GM12878 (cell line): ENCODE results near the gene TRAK2. TPM values are rescaled to one million over a fixed set of nuclear protein-coding genes. Genes with fewer than 3 reads are reported as not detected.

Experiments used
- ATAC-seq: fragments of 200-7000 bp; cut with Tn5 transposase; 3 replicates; pipeline ENCODE4 v1.9.1; 2020; ENCODE audit warnings: mild to moderate bottlenecking, moderate library complexity
- BruUV-seq: library from RNA; stranded (reverse); fragments of 400-500 nt; replicated peaks from 2 replicates; lab custom pipeline; 2021; lab: Mats Ljungman, UMichigan
- CTCF ChIA-PET: fragments of 300-600 bp; sonication (Branson Sonifier 250); formaldehyde crosslinking; extraction: SDS; loops from one replicate; lab custom pipeline; 2021; ENCODE audit warnings: inconsistent platforms; lab: Yijun Ruan, JAX
- POLR2A ChIA-PET: fragments of 350-600 bp; formaldehyde crosslinking; extraction: SDS; loops from one replicate; lab custom pipeline; 2021; ENCODE audit warnings: inconsistent platforms; lab: Charles Lee
- RAD21 ChIA-PET: fragments of 300-600 bp; sonication (Branson Sonifier 250); formaldehyde crosslinking; loops from one replicate; lab custom pipeline; 2023; ENCODE audit warnings: antibody characterized with exemption; ENCODE audit not compliant: unreplicated experiment; lab: Charles Lee
- SMC1A ChIA-PET: fragments of 300-600 bp; sonication (Branson Sonifier 250); formaldehyde crosslinking; loops from one replicate; lab custom pipeline; 2023; ENCODE audit not compliant: unreplicated experiment, uncharacterized antibody; lab: Charles Lee
- DNase-seq: peaks from one replicate; pipeline ENCODE4 v3.0.0-alpha.2; 2011; ENCODE audit warnings: low read depth, low spot score
- FAIRE-seq: peaks from 3 replicates; lab custom pipeline; 2011; peaks lifted over from hg19 to GRCh38; lab: Jason Lieb, UNC
- H2AFZ ChIP-seq: 2 replicates; pipeline ENCODE4 v1.6.0; 2011; ENCODE audit warnings: low read depth, low read length, control low read depth; ENCODE audit not compliant: control insufficient read depth
- H3K27ac ChIP-seq: 2 replicates; pipeline ENCODE4 v1.5.1; 2011; ENCODE audit warnings: control low read depth; ENCODE audit not compliant: control insufficient read depth, insufficient read depth
- H3K27me3 ChIP-seq, 2 experiments: replicated peaks in 1 of 2; 2 replicates each; pipeline versions ENCODE4 v1.6.0 to v1.6.1; 2011; ENCODE audit warnings: low read length in 1 of 2; ENCODE audit not compliant: control insufficient read depth in 2 of 2, insufficient read depth in 2 of 2
- H3K36me3 ChIP-seq, 2 experiments: 2 replicates each; pipeline ENCODE4 v1.5.1; 2011; ENCODE audit warnings: low read length in 1 of 2; ENCODE audit not compliant: control insufficient read depth in 2 of 2, insufficient read depth in 2 of 2
- H3K4me1 ChIP-seq: 2 replicates; pipeline ENCODE4 v1.6.1; 2011; ENCODE audit warnings: mild to moderate bottlenecking, low read length, moderate library complexity, mixed read lengths; ENCODE audit not compliant: control insufficient read depth, insufficient read depth
- H3K4me2 ChIP-seq: 2 replicates; pipeline ENCODE4 v1.6.0; 2011; ENCODE audit warnings: control low read depth; ENCODE audit not compliant: control insufficient read depth, insufficient read depth
- H3K4me3 ChIP-seq: fragments of 200-600 bp; sonication (generic); 2 replicates; pipeline ENCODE4 v1.5.1; 2016
- H3K79me2 ChIP-seq: 2 replicates; pipeline ENCODE4 v1.6.0; 2011; ENCODE audit warnings: low read length; ENCODE audit not compliant: control insufficient read depth, insufficient read depth
- H3K9ac ChIP-seq: 2 replicates; pipeline ENCODE4 v1.8.0; 2011; ENCODE audit warnings: low read length, control low read depth, mixed read lengths; ENCODE audit not compliant: control insufficient read depth, insufficient read depth
- H3K9me3 ChIP-seq: replicated peaks from 3 replicates; pipeline ENCODE4 v1.5.1; 2011; ENCODE audit warnings: mild to moderate bottlenecking, low read length; ENCODE audit not compliant: control insufficient read depth, insufficient read depth
- H4K20me1 ChIP-seq: 2 replicates; pipeline ENCODE4 v1.6.0; 2011; ENCODE audit not compliant: control insufficient read depth, insufficient read depth
- BACH1 ChIP-seq: fragments of 450-650 bp; IDR thresholded peaks from 2 replicates; pipeline ENCODE4 v1.6.1; 2017; ENCODE audit warnings: mild to moderate bottlenecking, borderline replicate concordance
- CHD1 ChIP-seq: IDR thresholded peaks from 2 replicates; pipeline ENCODE4 v1.6.1; 2012; ENCODE audit warnings: low read depth, low read length, improper control_type of control experiment
- CREB1 ChIP-seq: IDR thresholded peaks from 2 replicates; pipeline ENCODE4 v1.6.1; 2012; ENCODE audit warnings: low read depth, mild to moderate bottlenecking, inconsistent platforms
- EP300 ChIP-seq, 2 experiments: fragments of 150-350 bp in 1 of 2; IDR thresholded peaks; 2 replicates each; pipeline ENCODE4 v1.6.1; 2011 to 2012; ENCODE audit warnings: low read depth in 2 of 2, low read length in 2 of 2, borderline replicate concordance in 1 of 2, improper control_type of control experiment in 1 of 2, inconsistent platforms in 1 of 2; ENCODE audit not compliant: control insufficient read depth in 1 of 2
- FOXK2 ChIP-seq: fragments of 450-650 bp; IDR thresholded peaks from 2 replicates; pipeline ENCODE4 v1.6.1; 2017; ENCODE audit warnings: mild to moderate bottlenecking, moderate library complexity
- FOXM1 ChIP-seq: IDR thresholded peaks from 2 replicates; pipeline ENCODE4 v1.6.1; 2012; ENCODE audit warnings: low read depth, mild to moderate bottlenecking, inconsistent platforms, low read length, moderate library complexity
- HDAC6 ChIP-seq: fragments of 200-600 bp; sonication (generic); IDR thresholded peaks from one replicate; pipeline ENCODE4 v1.8.0; 2017; ENCODE audit warnings: antibody characterized with exemption; ENCODE audit not compliant: unreplicated experiment
- IKZF1 ChIP-seq: fragments of 450-650 bp; conservative IDR thresholded peaks from 2 replicates; pipeline ENCODE4 v1.6.1; 2017; ENCODE audit warnings: antibody characterized with exemption, mild to moderate bottlenecking
- LARP7 ChIP-seq: fragments of 450-650 bp; IDR thresholded peaks from 2 replicates; pipeline ENCODE4 v1.6.1; 2017; ENCODE audit warnings: mild to moderate bottlenecking
- MYC ChIP-seq: IDR thresholded peaks from 2 replicates; pipeline ENCODE4 v1.6.1; 2011; ENCODE audit warnings: mild to moderate bottlenecking, low read length, moderate library complexity, inconsistent platforms; ENCODE audit not compliant: insufficient read depth, insufficient replicate concordance, insufficient read length, severe bottlenecking
- NFIC ChIP-seq: IDR thresholded peaks from 2 replicates; pipeline ENCODE4 v1.6.1; 2012; ENCODE audit warnings: low read depth, mild to moderate bottlenecking, inconsistent platforms, low read length, moderate library complexity
- PML ChIP-seq: IDR thresholded peaks from 2 replicates; pipeline ENCODE4 v1.6.1; 2012; ENCODE audit warnings: low read length, inconsistent platforms
- RAD51 ChIP-seq: fragments of 450-650 bp; IDR thresholded peaks from 2 replicates; pipeline ENCODE4 v1.6.1; 2016; ENCODE audit warnings: moderate library complexity, mild to moderate bottlenecking, inconsistent platforms
- SMAD5 ChIP-seq: IDR thresholded peaks from 2 replicates; pipeline ENCODE4 v1.6.1; 2016; ENCODE audit warnings: antibody characterized with exemption, low read depth
- SMARCA5 ChIP-seq: fragments of 450-650 bp; IDR thresholded peaks from 2 replicates; pipeline ENCODE4 v1.6.1; 2017; ENCODE audit warnings: mild to moderate bottlenecking
- TCF3 ChIP-seq: IDR thresholded peaks from 2 replicates; pipeline ENCODE4 v1.6.1; 2012; ENCODE audit warnings: low read depth, mild to moderate bottlenecking, low read length, borderline replicate concordance; ENCODE audit not compliant: insufficient read depth
- TCF7 ChIP-seq: IDR thresholded peaks from 2 replicates; pipeline ENCODE4 v1.6.1; 2014; ENCODE audit warnings: antibody characterized with exemption, borderline replicate concordance
- ZBTB4 ChIP-seq: fragments of 450-650 bp; formaldehyde crosslinking; IDR thresholded peaks from 2 replicates; pipeline ENCODE4 v1.4.0; 2022; ENCODE audit warnings: mild to moderate bottlenecking, moderate library complexity
- ZBTB40 ChIP-seq: fragments of 450-650 bp; IDR thresholded peaks from 2 replicates; pipeline ENCODE4 v1.6.1; 2016; ENCODE audit warnings: mild to moderate bottlenecking, moderate library complexity, borderline replicate concordance
- WGBS: methylation state at CpG from one replicate; pipeline ENCODE4 v1.1.6; 2016; ENCODE audit warnings: low lambda C conversion rate; ENCODE audit not compliant: insufficient replicate concordance, insufficient coverage; ENCODE audit errors: missing lambda C conversion rate; 5-methylcytosine and 5-hydroxymethylcytosine counted together
- in situ Hi-C: fragments of 300-500 bp; cut with MboI; formaldehyde crosslinking; loops from 9 replicates; pipeline ENCODE4 v1.14.3; 2018; ENCODE audit warnings: mixed read lengths
- intact Hi-C: fragments of 100-400 bp; cut with micrococcal nuclease; formaldehyde crosslinking; loops from one replicate; pipeline ENCODE4 v1.14.2; 2022; ENCODE audit not compliant: unreplicated experiment
- polyA plus RNA-seq, 11 experiments: library from polyadenylated mRNA; depleted of rRNA in 4 of 11; unstranded in 6 of 11; stranded (reverse) in 5 of 11; fragments of >200 nt; fragmentation: Nextera tagmentation in 4 of 11; fragmentation: Illumina TruSeq in 1 of 11; extraction: Ambion mirVana in 4 of 11; extraction: Trizol in 1 of 11; gene quantifications; 1 replicate in 1 of 11; 2 replicates in 10 of 11; pipeline versions ENCODE4 v1.2.1 to v1.2.3, GENCODE V29; 2011 to 2016; ENCODE audit warnings: inconsistent platforms in 2 of 11, missing spikeins in 2 of 11, low read depth in 1 of 11
- total RNA-seq, 4 experiments: library from RNA; depleted of rRNA in 3 of 4; stranded (reverse); fragments of >200 nt in 3 of 4; fragmentation: Illumina TruSeq in 1 of 4; extraction: Trizol in 1 of 4; gene quantifications; 2 replicates each; pipeline versions ENCODE4 v1.2.1 to v1.2.3, GENCODE V29; 2013 to 2021

Gene TRAK2
- total and polyA plus RNA-seq, 10 of the 15 experiments (the other 5 are each of a cell fraction or from before 2014, with no cell fraction given) = 5.2 to 20.0 (median 11.8) TPM

- ATAC-seq (no peak), DNase-seq (no peak), FAIRE-seq (no peak)
- Histone ChIP-seq H3K4me3 (no peak overlapping the region), H3K9me3 (no peaks in the 10 kb centered on the region), H4K20me1 (no peaks in the 10 kb centered on the region), H3K4me1 (no peaks in the 10 kb centered on the region), H3K79me2 (no peaks in the 10 kb centered on the region), H3K27ac (no peak overlapping the region), H3K27me3 (no peaks in the 10 kb centered on the region), H3K4me2 (no peak overlapping the region), H3K9ac (no peak overlapping the region), H3K36me3 (no peaks in the 10 kb centered on the region), H2AFZ (no peak overlapping the region)
- POLR2A ChIA-PET = interaction anchor here (0.6 kb wide), 1 partner anchor 11 kb away, joined by 6 read pairs; no protein-coding TSS in a partner anchor
- intact Hi-C loops (no loop called here), in situ Hi-C loops (no loop called here)
- CTCF ChIA-PET = interaction anchor here (0.6 to 1.1 kb wide), 2 partner anchors 25 to 283 kb away, joined by 4 to 6 read pairs; partner anchors contain the start of gene CASP10
- BruUV-seq = no TSS peak
- 87% methylated on average over 3 of the region's 3 CpGs for WGBS
- SMC1A ChIA-PET = no interaction called here
- RAD21 ChIA-PET = no interaction called here
- no peak for TF ChIP-seq FOXK2
- no peak for TF ChIP-seq TCF3
- no peak for TF ChIP-seq CHD1
- no peak for TF ChIP-seq MYC
- no peak for TF ChIP-seq SMARCA5
- no peak for TF ChIP-seq PML
- no peak for TF ChIP-seq ZBTB40
- TF ChIP-seq EP300 (IDR thresholded peaks at IDR 0.05; ENCODE audit: borderline replicate concordance in 1 of 2, control insufficient read depth in 1 of 2, low read depth in 2 of 2, low read length in 2 of 2) = no peak
- TF ChIP-seq BACH1 = no peak
- no peak for TF ChIP-seq NFIC
- TF ChIP-seq LARP7 = no peak
- TF ChIP-seq IKZF1 = no peak
- TF ChIP-seq FOXM1 = no peak
- TF ChIP-seq RAD51 = no peak
- TF ChIP-seq SMAD5 = no peak
- no peak for TF ChIP-seq CREB1
- no peak for TF ChIP-seq TCF7
- no peak for TF ChIP-seq ZBTB4 (CRISPR knock-in tag)
- no peak for TF ChIP-seq HDAC6
- TF ChIP-seq, all 136 proteins: peak for 0
Measured at GRCh38 chr2:201466050-201466675, 14.9 kb upstream of the TRAK2 start.
